Transverse colon (tissue), 3 donors: ENCODE results near the gene SP2.

ENCODE experiments used
- EP300 ChIP-seq: sonication (generic); formaldehyde crosslinking; IDR thresholded peaks from one replicate; pipeline ENCODE4 v1.6.1; 2017; ENCODE audit warnings: antibody characterized with exemption, low read depth
- TF ChIP-seq, protein P1 (sequence below), 5 experiments: fragments of 200-600 bp in 3 of 5; fragments of 450-650 bp in 2 of 5; sonication (generic) in 3 of 5; IDR thresholded peaks; 1 replicate in 2 of 5; 2 replicates in 3 of 5; pipeline ENCODE4 v1.5.1; 2016 to 2017; ENCODE audit warnings: antibody characterized with exemption in 5 of 5, inconsistent platforms in 3 of 5, mild to moderate bottlenecking in 2 of 5, moderate library complexity in 1 of 5

DNA sequence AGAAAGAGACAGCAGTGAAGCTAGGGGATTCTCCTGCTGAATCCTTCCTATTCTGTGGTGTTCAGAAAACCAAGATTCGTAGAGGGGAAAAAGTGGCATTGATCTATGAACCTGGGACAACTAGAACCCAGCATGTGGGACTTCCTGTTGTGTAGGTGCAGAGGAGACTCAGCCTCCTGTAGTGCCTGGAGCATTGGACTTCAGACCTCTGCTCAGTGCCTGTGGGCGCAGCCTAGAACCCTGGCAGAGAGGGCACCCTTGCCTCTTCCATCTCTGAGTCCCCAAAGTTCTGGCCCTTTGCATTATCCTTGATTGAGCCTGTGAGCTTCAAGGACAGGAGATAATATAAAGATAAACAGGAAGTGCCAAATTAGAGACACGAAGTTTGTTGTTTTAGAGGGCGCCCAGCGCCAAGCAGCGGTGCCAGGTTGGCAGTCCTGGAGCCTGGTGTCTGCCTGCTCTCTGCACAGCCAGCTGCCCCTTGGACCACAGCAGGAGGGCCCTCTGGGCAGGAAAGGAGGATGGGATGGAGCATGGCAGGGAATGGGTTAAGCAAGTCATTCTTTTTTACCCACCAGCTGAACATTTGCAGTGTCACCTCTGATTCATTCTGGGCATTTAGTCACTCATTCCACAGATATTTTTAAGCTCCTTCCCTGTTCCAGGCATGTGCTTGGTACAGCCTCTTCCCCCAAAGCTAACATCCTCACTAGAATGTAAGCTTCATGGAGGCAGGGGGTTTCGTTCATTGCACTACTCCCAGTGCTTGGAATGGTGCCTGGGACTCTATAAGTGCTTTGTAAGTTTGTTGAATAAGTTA is 33.2 kb upstream of the SP2 start:
- TF ChIP-seq, protein P1, sequence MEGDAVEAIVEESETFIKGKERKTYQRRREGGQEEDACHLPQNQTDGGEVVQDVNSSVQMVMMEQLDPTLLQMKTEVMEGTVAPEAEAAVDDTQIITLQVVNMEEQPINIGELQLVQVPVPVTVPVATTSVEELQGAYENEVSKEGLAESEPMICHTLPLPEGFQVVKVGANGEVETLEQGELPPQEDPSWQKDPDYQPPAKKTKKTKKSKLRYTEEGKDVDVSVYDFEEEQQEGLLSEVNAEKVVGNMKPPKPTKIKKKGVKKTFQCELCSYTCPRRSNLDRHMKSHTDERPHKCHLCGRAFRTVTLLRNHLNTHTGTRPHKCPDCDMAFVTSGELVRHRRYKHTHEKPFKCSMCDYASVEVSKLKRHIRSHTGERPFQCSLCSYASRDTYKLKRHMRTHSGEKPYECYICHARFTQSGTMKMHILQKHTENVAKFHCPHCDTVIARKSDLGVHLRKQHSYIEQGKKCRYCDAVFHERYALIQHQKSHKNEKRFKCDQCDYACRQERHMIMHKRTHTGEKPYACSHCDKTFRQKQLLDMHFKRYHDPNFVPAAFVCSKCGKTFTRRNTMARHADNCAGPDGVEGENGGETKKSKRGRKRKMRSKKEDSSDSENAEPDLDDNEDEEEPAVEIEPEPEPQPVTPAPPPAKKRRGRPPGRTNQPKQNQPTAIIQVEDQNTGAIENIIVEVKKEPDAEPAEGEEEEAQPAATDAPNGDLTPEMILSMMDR (IDR thresholded peaks at IDR 0.05) = no peak
- TF ChIP-seq EP300 = no peak
